Retinal pigment epithelial cell (primary cell): Measurements from ENCODE around the gene LRP8.

Experiments used
- DNase-seq: peaks from one replicate; pipeline ENCODE4 v3.0.0-alpha.2; 2010; ENCODE audit warnings: low read depth
- H3K4me3 ChIP-seq: 2 replicates; pipeline ENCODE4 v1.5.1; 2011; ENCODE audit warnings: mild to moderate bottlenecking, low read length, control low read depth, moderate library complexity
- TF ChIP-seq, protein P1 (sequence below): conservative IDR thresholded peaks from 2 replicates; pipeline ENCODE4 v1.5.1; 2011; ENCODE audit warnings: low read depth, low read length, control low read depth, inconsistent platforms

The LRP8 gene

DNA sequence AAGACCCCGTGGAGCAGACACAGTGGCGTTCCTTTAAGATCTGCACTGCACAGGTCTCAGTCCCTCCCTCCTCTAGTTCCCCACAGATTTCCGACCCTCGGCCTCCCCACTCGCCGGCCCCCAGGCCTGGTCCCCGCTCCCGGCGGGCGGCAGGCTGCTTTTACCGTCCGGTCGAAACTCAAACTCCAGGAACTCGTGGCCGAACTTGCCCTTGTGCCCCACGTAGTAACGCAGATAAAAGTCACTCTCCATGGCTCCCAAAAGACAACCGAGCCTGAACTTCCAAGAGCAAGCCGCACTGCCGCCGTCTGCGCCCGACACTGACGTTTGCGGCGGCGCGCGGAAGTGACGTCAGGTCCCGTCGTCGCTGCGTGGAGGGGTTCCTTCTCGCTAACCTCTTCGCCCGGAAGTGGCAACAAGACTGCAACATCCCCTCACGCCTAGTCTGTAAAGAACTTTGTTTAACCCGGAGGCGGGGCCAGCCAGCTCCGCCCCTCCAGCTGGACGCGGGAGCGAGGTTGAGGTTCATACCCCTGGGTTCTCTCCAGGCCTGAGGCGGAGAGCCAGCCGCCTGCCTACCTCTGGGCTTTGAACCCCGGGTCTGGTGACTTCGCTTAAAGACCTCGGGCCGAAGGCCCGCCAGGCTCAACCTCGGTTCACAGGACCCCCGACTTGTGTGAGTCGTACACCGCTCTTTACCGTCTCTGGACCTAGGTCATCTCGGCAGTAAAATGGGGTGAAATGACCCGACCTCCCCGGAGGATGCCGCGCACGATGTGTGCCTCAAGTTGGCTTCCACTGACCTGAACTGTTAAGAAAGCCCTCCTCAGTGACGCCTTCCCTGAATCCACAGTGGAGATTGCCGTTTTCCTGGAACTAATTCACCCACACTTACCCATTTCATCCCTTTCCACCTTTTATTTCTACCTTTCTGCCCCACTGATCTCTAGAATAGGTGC is 89.4 kb downstream of the LRP8 start, which contains the start of gene MAGOH:
MAGOH (minus strand) TSS at position 322 of the 959 bp plus-strand sequence; CDS start at position 252, 70 bp downstream.
- H3K4me3 ChIP-seq = peak within 1 kb of the TSS; percentile 100
- peak; percentile 84 for DNase-seq

DNA sequence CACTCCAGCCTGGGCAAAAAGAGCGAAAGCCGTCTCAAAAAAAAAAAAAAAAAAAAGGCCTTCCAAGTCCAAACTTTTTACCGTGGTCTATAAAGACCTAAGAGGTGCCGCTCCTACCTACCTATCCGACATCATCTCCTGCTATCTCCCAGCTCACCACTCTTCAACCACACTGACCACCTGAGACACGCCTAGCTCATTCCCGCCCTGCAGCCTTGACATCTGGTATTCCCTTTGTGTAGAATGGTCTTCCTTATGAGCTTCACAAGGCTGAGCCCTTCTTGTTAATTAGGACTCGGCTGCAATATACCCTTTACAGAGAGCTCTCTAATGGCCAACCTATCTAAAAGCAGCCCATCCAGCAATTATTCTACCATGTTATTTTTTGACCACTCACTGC is 90.2 kb downstream of the LRP8 start:
- no peak for DNase-seq
- TF ChIP-seq, protein P1, sequence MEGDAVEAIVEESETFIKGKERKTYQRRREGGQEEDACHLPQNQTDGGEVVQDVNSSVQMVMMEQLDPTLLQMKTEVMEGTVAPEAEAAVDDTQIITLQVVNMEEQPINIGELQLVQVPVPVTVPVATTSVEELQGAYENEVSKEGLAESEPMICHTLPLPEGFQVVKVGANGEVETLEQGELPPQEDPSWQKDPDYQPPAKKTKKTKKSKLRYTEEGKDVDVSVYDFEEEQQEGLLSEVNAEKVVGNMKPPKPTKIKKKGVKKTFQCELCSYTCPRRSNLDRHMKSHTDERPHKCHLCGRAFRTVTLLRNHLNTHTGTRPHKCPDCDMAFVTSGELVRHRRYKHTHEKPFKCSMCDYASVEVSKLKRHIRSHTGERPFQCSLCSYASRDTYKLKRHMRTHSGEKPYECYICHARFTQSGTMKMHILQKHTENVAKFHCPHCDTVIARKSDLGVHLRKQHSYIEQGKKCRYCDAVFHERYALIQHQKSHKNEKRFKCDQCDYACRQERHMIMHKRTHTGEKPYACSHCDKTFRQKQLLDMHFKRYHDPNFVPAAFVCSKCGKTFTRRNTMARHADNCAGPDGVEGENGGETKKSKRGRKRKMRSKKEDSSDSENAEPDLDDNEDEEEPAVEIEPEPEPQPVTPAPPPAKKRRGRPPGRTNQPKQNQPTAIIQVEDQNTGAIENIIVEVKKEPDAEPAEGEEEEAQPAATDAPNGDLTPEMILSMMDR = no peak
- H3K4me3 ChIP-seq = peak overlapping the region; percentile 100

More for the DNA sequence above, 89.4 kb downstream of the LRP8 start, which contains the start of gene MAGOH:
- TF ChIP-seq, protein P1 = no peak

DNA sequence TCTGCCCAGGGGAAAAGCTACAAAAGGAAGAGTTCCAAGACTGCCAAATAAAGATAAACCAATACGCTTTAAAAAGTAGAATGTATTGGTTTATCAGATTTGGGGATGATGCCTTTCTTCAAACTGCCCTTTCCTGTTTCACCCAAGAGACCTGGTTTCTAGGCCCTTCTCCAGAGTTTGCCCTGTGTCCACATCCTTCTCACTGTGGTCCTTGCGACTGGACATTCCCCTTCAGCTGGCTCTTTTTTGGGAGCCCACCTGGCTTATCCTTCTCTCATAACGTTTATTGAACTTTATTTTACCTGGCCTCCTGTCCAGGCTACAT is 106.9 kb downstream of the LRP8 start:
- TF ChIP-seq, protein P1 = no peak
- no peak for DNase-seq
- H3K4me3 ChIP-seq = peak overlapping the region; percentile 75

DNA sequence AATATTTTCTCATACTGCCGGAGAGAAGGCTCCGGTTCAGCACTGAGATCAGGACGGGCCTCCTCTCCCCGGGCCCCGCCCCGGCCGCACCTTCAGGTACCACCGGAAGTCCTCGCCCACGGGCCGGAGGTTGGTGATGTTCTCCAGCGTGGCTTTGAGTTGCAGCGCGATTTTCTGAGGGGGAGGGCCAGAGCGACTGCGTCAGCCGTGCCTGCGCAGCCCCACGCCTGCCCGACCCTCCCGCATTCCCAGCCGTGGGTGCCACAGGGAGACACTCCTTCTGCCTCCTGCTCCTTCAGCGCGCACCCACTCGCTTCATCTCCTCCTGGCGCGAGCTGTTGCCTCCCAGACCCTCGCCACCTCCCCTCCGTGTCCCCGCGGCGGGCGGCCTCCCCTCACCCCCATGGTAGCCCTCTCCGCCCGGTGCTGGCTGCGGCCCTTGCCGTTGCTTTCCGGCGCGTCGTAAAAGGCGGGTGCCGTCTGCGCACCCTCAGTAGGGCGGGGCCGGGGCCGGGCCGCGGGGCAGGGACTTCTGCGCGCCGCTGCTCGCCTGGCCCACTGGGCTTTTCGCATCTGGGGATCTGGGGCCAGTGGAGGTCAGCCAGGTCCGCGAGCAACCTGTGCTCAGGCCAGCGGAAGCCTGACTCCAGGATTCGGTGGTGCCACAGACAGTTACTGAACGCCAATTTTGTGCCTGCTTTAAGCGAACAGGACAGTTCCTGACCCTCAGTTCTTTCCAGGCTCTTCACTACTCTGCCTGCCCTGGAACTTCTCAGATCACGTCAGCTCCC is 107.5 kb downstream of the LRP8 start, which contains the start of gene CZIB:
CZIB (minus strand) TSS at position 464 of the 791 bp plus-strand sequence; CDS start at position 405, 59 bp downstream.
- TF ChIP-seq, protein P1 = no peak
- peak; percentile 57 for DNase-seq

DNA sequence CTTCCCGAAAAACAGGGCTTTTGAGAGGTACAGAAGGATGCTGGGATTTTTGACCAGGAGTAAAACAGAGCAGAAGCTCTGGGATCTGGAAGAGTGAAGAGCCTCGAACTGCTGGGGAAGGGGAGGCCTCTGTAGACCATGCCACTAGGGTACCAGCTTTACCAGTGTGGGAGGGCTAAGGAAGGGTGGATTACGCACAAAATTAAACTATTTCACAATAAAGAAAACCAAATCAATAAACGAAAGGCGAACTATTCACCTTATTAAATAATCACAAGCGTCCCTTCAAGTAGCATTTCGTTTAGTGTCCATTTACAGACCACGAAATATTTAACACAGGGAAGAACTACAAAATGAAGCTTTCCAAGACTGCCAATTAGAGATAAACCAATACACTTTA is 108.2 kb downstream of the LRP8 start:
- TF ChIP-seq, protein P1 = no peak
- no peak for DNase-seq
- peak overlapping the region; percentile 75 for H3K4me3 ChIP-seq

More for the DNA sequence above, 107.5 kb downstream of the LRP8 start, which contains the start of gene CZIB:
- peak within 1 kb of the TSS; percentile 75 for H3K4me3 ChIP-seq

DNA sequence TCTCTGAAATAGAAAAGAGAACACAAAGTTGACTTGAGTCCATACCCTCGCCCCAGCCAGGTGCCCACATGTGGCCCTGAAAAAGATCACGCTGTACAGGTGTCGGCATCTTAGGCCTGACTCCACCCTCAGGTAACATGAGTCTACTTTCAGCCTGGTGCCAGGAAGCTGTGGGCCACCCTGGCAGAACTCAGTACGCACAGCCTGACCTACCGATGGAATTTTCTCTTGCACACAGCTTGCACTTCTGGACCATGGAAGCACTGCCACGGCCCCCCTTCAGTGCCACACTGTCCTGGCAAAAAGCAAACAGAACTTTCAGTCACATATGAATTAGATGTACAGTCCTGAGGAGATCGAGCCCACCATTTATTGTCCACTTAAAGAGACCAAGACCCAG is 109.7 kb downstream of the LRP8 start:
- TF ChIP-seq, protein P1 = no peak
- DNase-seq = no peak
- no peak overlapping the region for H3K4me3 ChIP-seq
